ENCODE results near the gene CIB1. TPM values are rescaled to one million over a fixed set of nuclear protein-coding genes. Genes with fewer than 3 reads are reported as not detected.

CIB1 gene
- total and polyA plus RNA-seq, 10 of the 15 experiments (the other 5 are each of a cell fraction or from before 2014, with no cell fraction given) = 10.8 to 155 (median 81.9) TPM

DNA sequence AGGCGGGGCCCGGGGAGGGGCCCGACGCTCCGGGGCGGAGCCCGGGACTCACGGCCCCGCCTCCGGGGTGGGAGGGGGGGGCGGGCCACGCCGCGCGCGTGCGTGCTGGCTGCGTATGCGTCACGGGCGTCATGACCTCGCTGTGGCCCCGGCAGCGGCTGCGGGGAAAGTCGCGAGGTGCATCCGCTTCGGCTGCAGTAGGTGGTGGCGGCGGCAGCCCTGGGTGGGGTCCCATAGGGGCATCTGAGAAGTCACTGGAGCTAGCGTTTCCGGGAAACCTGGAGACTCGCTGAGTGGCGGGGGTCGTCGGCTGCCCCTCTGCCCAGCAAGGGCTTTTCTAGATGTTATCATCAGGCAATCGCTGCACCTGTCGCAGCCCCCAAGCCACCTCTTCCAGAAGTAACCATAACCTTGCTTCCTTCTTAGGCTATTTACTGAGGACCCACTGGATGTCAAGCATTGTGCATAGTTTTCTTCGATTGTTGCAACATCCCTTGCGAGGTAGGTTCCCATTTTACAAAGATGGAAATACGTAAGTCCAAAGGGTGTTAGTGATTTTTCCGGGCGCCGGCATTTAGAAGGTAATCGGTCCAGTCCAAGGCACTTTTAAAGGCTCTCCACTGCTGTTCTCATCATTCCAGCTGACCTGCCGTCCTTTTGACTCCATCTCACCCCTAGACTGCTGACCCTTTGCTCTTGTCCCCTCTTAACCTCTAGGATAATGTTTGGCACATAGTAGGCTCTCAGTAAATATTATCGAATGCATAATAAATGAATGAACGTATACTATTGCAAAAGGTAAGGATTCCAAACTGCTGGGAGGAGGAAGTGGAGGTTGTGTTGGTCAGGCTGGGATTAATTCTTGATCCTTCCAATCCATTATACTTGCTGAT lies 601 bp upstream of the CIB1 start, which contains the start of gene GDPGP1 (continued):
- TF ChIP-seq, protein P1, sequence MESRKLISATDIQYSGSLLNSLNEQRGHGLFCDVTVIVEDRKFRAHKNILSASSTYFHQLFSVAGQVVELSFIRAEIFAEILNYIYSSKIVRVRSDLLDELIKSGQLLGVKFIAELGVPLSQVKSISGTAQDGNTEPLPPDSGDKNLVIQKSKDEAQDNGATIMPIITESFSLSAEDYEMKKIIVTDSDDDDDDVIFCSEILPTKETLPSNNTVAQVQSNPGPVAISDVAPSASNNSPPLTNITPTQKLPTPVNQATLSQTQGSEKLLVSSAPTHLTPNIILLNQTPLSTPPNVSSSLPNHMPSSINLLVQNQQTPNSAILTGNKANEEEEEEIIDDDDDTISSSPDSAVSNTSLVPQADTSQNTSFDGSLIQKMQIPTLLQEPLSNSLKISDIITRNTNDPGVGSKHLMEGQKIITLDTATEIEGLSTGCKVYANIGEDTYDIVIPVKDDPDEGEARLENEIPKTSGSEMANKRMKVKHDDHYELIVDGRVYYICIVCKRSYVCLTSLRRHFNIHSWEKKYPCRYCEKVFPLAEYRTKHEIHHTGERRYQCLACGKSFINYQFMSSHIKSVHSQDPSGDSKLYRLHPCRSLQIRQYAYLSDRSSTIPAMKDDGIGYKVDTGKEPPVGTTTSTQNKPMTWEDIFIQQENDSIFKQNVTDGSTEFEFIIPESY (IDR thresholded peaks at IDR 0.05) = no peak
- TF ChIP-seq CREB1 (IDR thresholded peaks at IDR 0.05; ENCODE audit: low read depth) (peak; percentile 73; the same call in 1 of the 2 replicates), ZZZ3 (IDR thresholded peaks at IDR 0.05; ENCODE audit: control insufficient read depth, insufficient read length, low read depth) (no peak), RCOR1 (conservative IDR thresholded peaks at IDR 0.05; ENCODE audit: low read depth, low read length) (no peak), SMAD1 (IDR thresholded peaks at IDR 0.05; ENCODE audit: low read depth, partially characterized antibody) (peak; percentile 41), GABPA (IDR thresholded peaks at IDR 0.05; ENCODE audit: low read depth) (no peak), EGR1 (IDR thresholded peaks at IDR 0.05; ENCODE audit: borderline replicate concordance in 1 of 2, low read depth in 2 of 2, low read length in 2 of 2) (peak in 1 of 2 experiments; percentile 51; a peak in 1 of 3 replicates), JUNB (IDR thresholded peaks at IDR 0.05) (no peak), NBN (IDR thresholded peaks at IDR 0.05) (no peak; the same call in 1 of the 2 replicates)
- TF ChIP-seq, protein P2, sequence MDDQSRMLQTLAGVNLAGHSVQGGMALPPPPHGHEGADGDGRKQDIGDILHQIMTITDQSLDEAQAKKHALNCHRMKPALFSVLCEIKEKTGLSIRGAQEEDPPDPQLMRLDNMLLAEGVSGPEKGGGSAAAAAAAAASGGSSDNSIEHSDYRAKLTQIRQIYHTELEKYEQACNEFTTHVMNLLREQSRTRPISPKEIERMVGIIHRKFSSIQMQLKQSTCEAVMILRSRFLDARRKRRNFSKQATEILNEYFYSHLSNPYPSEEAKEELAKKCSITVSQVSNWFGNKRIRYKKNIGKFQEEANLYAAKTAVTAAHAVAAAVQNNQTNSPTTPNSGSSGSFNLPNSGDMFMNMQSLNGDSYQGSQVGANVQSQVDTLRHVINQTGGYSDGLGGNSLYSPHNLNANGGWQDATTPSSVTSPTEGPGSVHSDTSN (IDR thresholded peaks at IDR 0.05; ENCODE audit: insufficient replicate concordance, low read depth, low read length) = no peak
- TF ChIP-seq, protein P3, sequence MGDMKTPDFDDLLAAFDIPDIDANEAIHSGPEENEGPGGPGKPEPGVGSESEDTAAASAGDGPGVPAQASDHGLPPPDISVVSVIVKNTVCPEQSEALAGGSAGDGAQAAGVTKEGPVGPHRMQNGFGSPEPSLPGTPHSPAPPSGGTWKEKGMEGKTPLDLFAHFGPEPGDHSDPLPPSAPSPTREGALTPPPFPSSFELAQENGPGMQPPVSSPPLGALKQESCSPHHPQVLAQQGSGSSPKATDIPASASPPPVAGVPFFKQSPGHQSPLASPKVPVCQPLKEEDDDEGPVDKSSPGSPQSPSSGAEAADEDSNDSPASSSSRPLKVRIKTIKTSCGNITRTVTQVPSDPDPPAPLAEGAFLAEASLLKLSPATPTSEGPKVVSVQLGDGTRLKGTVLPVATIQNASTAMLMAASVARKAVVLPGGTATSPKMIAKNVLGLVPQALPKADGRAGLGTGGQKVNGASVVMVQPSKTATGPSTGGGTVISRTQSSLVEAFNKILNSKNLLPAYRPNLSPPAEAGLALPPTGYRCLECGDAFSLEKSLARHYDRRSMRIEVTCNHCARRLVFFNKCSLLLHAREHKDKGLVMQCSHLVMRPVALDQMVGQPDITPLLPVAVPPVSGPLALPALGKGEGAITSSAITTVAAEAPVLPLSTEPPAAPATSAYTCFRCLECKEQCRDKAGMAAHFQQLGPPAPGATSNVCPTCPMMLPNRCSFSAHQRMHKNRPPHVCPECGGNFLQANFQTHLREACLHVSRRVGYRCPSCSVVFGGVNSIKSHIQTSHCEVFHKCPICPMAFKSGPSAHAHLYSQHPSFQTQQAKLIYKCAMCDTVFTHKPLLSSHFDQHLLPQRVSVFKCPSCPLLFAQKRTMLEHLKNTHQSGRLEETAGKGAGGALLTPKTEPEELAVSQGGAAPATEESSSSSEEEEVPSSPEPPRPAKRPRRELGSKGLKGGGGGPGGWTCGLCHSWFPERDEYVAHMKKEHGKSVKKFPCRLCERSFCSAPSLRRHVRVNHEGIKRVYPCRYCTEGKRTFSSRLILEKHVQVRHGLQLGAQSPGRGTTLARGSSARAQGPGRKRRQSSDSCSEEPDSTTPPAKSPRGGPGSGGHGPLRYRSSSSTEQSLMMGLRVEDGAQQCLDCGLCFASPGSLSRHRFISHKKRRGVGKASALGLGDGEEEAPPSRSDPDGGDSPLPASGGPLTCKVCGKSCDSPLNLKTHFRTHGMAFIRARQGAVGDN (IDR thresholded peaks at IDR 0.05) = peak; percentile 84
- TF ChIP-seq, protein P4, sequence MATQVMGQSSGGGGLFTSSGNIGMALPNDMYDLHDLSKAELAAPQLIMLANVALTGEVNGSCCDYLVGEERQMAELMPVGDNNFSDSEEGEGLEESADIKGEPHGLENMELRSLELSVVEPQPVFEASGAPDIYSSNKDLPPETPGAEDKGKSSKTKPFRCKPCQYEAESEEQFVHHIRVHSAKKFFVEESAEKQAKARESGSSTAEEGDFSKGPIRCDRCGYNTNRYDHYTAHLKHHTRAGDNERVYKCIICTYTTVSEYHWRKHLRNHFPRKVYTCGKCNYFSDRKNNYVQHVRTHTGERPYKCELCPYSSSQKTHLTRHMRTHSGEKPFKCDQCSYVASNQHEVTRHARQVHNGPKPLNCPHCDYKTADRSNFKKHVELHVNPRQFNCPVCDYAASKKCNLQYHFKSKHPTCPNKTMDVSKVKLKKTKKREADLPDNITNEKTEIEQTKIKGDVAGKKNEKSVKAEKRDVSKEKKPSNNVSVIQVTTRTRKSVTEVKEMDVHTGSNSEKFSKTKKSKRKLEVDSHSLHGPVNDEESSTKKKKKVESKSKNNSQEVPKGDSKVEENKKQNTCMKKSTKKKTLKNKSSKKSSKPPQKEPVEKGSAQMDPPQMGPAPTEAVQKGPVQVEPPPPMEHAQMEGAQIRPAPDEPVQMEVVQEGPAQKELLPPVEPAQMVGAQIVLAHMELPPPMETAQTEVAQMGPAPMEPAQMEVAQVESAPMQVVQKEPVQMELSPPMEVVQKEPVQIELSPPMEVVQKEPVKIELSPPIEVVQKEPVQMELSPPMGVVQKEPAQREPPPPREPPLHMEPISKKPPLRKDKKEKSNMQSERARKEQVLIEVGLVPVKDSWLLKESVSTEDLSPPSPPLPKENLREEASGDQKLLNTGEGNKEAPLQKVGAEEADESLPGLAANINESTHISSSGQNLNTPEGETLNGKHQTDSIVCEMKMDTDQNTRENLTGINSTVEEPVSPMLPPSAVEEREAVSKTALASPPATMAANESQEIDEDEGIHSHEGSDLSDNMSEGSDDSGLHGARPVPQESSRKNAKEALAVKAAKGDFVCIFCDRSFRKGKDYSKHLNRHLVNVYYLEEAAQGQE (IDR thresholded peaks at IDR 0.05; ENCODE audit: low read depth, low read length) = no peak
- TF ChIP-seq, protein P5, sequence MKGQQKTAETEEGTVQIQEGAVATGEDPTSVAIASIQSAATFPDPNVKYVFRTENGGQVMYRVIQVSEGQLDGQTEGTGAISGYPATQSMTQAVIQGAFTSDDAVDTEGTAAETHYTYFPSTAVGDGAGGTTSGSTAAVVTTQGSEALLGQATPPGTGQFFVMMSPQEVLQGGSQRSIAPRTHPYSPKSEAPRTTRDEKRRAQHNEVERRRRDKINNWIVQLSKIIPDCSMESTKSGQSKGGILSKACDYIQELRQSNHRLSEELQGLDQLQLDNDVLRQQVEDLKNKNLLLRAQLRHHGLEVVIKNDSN (IDR thresholded peaks at IDR 0.05; ENCODE audit: borderline replicate concordance, extremely low read length, insufficient read depth, low read depth, low read length) = no peak
- TF ChIP-seq, protein P6, sequence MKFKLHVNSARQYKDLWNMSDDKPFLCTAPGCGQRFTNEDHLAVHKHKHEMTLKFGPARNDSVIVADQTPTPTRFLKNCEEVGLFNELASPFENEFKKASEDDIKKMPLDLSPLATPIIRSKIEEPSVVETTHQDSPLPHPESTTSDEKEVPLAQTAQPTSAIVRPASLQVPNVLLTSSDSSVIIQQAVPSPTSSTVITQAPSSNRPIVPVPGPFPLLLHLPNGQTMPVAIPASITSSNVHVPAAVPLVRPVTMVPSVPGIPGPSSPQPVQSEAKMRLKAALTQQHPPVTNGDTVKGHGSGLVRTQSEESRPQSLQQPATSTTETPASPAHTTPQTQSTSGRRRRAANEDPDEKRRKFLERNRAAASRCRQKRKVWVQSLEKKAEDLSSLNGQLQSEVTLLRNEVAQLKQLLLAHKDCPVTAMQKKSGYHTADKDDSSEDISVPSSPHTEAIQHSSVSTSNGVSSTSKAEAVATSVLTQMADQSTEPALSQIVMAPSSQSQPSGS (IDR thresholded peaks at IDR 0.05; ENCODE audit: low read length) = no peak
